ENCODE data around the gene GAS2.

GAS2 gene

DNA sequence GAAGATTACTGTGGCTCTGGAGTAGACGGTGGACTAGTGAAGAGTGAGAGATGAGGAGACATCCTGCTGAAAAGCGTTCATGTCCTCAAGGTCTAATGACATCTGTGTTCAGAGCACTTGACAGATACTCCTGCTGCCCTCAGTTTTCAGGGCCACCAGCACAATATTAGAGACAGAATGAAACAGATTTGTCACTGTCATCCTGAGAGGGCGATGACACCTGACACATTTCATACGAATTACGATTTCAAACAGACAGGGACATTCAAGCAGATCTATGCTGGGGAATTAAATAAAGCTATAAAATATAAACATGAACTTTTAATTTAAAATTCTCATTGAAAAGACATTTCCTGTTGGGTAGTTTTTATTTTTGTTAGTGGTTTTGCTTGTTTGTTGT, 134.1 kb downstream of the GAS2 start:
- no peaks in the 10 kb centered on the region for H3K9me2 ChIP-seq (replicated peaks; ENCODE audit: insufficient read depth, low read length)
- H3K4me2 ChIP-seq (ENCODE audit: low read depth, low read length) = no peak overlapping the region

DNA sequence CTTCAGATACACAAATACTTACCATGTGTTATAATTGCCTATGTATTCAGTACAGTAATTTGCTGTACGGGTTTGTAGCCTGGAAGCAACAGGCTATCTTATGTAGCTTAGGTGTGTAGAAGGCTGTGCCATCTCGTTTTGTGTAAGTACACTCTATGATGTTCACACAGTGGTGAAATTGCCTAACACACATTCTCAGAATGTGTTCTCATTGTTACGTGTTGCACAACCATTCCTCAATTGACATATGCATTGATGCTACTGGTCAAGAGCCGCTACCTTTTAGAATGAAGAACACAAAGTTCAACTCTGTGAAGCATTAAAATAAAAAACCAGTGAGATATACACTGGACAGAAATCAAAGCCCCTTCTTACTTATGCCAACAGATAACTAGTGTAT, 136.4 kb downstream of the GAS2 start:
- Histone ChIP-seq H3K4me2 (ENCODE audit: low read depth, low read length) (no peak overlapping the region), H3K4me1 (ENCODE audit: low read length) (peaks cover 19% of the 10 kb centered on the region), H3K36me3 (replicated peaks; ENCODE audit: insufficient read depth, low read length) (no peaks in the 10 kb centered on the region), H3K9ac (ENCODE audit: low read length) (no peak overlapping the region), H3K9me3 (replicated peaks; ENCODE audit: insufficient read depth, low read length) (no peaks in the 10 kb centered on the region), H4K20me1 (ENCODE audit: insufficient read depth, low read length) (no peaks in the 10 kb centered on the region), H3K4me3 (ENCODE audit: low read length) (no peak overlapping the region), H2AFZ (ENCODE audit: low read length) (no peak overlapping the region), H3K27ac (ENCODE audit: low read length) (no peak overlapping the region), H3K9me2 (replicated peaks; ENCODE audit: insufficient read depth, low read length) (no peaks in the 10 kb centered on the region), H3K79me2 (ENCODE audit: low read length) (peaks cover 9% of the 10 kb centered on the region; the same call in 1 of the 2 replicates), H3K27me3 (replicated peaks; ENCODE audit: insufficient read depth, low read length) (no peaks in the 10 kb centered on the region), H3F3A (ENCODE audit: insufficient read depth, low read length) (peaks cover 10% of the 10 kb centered on the region; the same call in 1 of the 2 replicates)
- TF ChIP-seq EZH2phosphoT487 (IDR thresholded peaks at IDR 0.05; ENCODE audit: low read length) (no peak), EZH2 (optimal IDR thresholded peaks at IDR 0.05; ENCODE audit: low read depth, low read length) (no peak)
- TF ChIP-seq, protein P1, sequence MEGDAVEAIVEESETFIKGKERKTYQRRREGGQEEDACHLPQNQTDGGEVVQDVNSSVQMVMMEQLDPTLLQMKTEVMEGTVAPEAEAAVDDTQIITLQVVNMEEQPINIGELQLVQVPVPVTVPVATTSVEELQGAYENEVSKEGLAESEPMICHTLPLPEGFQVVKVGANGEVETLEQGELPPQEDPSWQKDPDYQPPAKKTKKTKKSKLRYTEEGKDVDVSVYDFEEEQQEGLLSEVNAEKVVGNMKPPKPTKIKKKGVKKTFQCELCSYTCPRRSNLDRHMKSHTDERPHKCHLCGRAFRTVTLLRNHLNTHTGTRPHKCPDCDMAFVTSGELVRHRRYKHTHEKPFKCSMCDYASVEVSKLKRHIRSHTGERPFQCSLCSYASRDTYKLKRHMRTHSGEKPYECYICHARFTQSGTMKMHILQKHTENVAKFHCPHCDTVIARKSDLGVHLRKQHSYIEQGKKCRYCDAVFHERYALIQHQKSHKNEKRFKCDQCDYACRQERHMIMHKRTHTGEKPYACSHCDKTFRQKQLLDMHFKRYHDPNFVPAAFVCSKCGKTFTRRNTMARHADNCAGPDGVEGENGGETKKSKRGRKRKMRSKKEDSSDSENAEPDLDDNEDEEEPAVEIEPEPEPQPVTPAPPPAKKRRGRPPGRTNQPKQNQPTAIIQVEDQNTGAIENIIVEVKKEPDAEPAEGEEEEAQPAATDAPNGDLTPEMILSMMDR (IDR thresholded peaks at IDR 0.05; ENCODE audit: low read length) = no peak
- DNase-seq = no peak

More for the DNA sequence above, 134.1 kb downstream of the GAS2 start:
- Histone ChIP-seq H4K20me1 (ENCODE audit: insufficient read depth, low read length) (no peaks in the 10 kb centered on the region), H3K9me3 (replicated peaks; ENCODE audit: insufficient read depth, low read length) (no peaks in the 10 kb centered on the region), H2AFZ (ENCODE audit: low read length) (no peak overlapping the region), H3K27ac (ENCODE audit: low read length) (no peak overlapping the region), H3K4me1 (ENCODE audit: low read length) (no peaks in the 10 kb centered on the region), H3K36me3 (replicated peaks; ENCODE audit: insufficient read depth, low read length) (no peaks in the 10 kb centered on the region), H3F3A (ENCODE audit: insufficient read depth, low read length) (no peaks in the 10 kb centered on the region), H3K9ac (ENCODE audit: low read length) (no peak overlapping the region), H3K4me3 (ENCODE audit: low read length) (no peak overlapping the region), H3K27me3 (replicated peaks; ENCODE audit: insufficient read depth, low read length) (no peaks in the 10 kb centered on the region), H3K79me2 (ENCODE audit: low read length) (0 out of 2 replicates have a peak, but pooled peaks cover 13% of the 10 kb centered on the region)
- DNase-seq = no peak
- TF ChIP-seq, protein P1 (IDR thresholded peaks at IDR 0.05; ENCODE audit: low read length) = no peak
- TF ChIP-seq EZH2phosphoT487 (IDR thresholded peaks at IDR 0.05; ENCODE audit: low read length) = no peak
- TF ChIP-seq EZH2 (optimal IDR thresholded peaks at IDR 0.05; ENCODE audit: low read depth, low read length) = no peak

DNA sequence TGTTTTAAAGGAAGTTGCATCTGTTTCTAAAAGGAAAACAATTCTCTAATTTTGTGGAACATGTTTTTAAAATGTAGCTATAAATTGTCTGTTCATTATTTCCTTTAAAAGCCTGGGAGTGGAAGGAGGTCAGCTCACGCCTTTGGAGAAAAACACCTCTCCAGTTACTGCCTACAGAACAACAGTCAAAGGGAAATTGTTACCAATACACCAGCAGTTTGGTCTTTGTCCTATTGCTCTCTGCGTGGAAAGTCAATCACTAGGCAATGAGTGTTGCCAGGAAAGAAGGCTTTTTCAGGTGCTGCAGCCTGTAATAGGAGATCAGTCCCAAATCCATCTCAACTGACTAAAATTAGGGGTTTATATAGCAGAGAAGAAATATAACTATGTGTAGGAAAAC, 141.0 kb downstream of the GAS2 start:
- Histone ChIP-seq H3K79me2 (ENCODE audit: low read length) (peaks cover 3% of the 10 kb centered on the region; the same call in 1 of the 2 replicates), H2AFZ (ENCODE audit: low read length) (no peak overlapping the region), H3K4me3 (ENCODE audit: low read length) (no peak overlapping the region), H4K20me1 (ENCODE audit: insufficient read depth, low read length) (no peaks in the 10 kb centered on the region), H3K27ac (ENCODE audit: low read length) (peak overlapping the region; percentile 62; the same call in 1 of the 2 replicates), H3K36me3 (replicated peaks; ENCODE audit: insufficient read depth, low read length) (no peaks in the 10 kb centered on the region; the same call in 1 of the 2 replicates), H3K27me3 (replicated peaks; ENCODE audit: insufficient read depth, low read length) (no peaks in the 10 kb centered on the region), H3K4me2 (ENCODE audit: low read depth, low read length) (peak overlapping the region; percentile 26), H3K9me2 (replicated peaks; ENCODE audit: insufficient read depth, low read length) (no peaks in the 10 kb centered on the region), H3K9me3 (replicated peaks; ENCODE audit: insufficient read depth, low read length) (no peaks in the 10 kb centered on the region), H3F3A (ENCODE audit: insufficient read depth, low read length) (peaks cover 23% of the 10 kb centered on the region), H3K9ac (ENCODE audit: low read length) (no peak overlapping the region), H3K4me1 (ENCODE audit: low read length) (peaks cover 38% of the 10 kb centered on the region)
- DNase-seq = no peak
- TF ChIP-seq, protein P1 (IDR thresholded peaks at IDR 0.05; ENCODE audit: low read length) = no peak
- no peak for TF ChIP-seq EZH2 (optimal IDR thresholded peaks at IDR 0.05; ENCODE audit: low read depth, low read length)
- TF ChIP-seq EZH2phosphoT487 (IDR thresholded peaks at IDR 0.05; ENCODE audit: low read length) = no peak
